HG03354 (cell line): ENCODE measurements around the gene DMRTC2.
"Not testable (repeated sequence)": the region's sequence is repeated elsewhere in the genome, so short reads cannot be mapped to it uniquely, and the experiment has no call there.

ENCODE experiments used
- ATAC-seq: cut with Tn5 transposase; IDR thresholded peaks from one replicate; pipeline ENCODE4 v1.9.1; 2021; ENCODE audit warnings: mild to moderate bottlenecking; ENCODE audit not compliant: unreplicated experiment, poor library complexity, severe bottlenecking

The DMRTC2 gene

GRCh38 chr19:41868989-41869300 is 24.1 kb downstream of the DMRTC2 start:
- no peak for ATAC-seq

GRCh38 chr19:41869374-41869955 is 24.6 kb downstream of the DMRTC2 start:
- no peak for ATAC-seq

- no peak for ATAC-seq
Measured at GRCh38 chr19:41870401-41870873, 25.6 kb downstream of the DMRTC2 start.

- ATAC-seq: peak; percentile 53
Measured at GRCh38 chr19:41871573-41872383, 26.9 kb downstream of the DMRTC2 start.

GRCh38 chr19:41872384-41872774 is 27.5 kb downstream of the DMRTC2 start:
- ATAC-seq: no peak

GRCh38 chr19:41872775-41873647 is 28.2 kb downstream of the DMRTC2 start:
- no peak for ATAC-seq

GRCh38 chr19:41875973-41876372 is 31.1 kb downstream of the DMRTC2 start:
- not testable (repeated sequence) for ATAC-seq

GRCh38 chr19:41876847-41877832 is 32.3 kb downstream of the DMRTC2 start, which contains the start of gene CD79A:
CD79A (plus strand) TSS chr19:41877279; CDS start chr19:41877305, 26 bp downstream.
- ATAC-seq: peak; percentile 77

GRCh38 chr19:41877916-41878905 is 33.4 kb downstream of the DMRTC2 start:
- ATAC-seq: peak; percentile 1

GRCh38 chr19:41879080-41879479 is 34.2 kb downstream of the DMRTC2 start:
- ATAC-seq: no peak

- ATAC-seq: no peak
Measured at GRCh38 chr19:41879670-41880328, 35.0 kb downstream of the DMRTC2 start.

GRCh38 chr19:41880329-41880708 is 35.5 kb downstream of the DMRTC2 start:
- no peak for ATAC-seq

GRCh38 chr19:41882568-41883462 is 38.0 kb downstream of the DMRTC2 start, which contains the start of gene ARHGEF1:
ARHGEF1 (plus strand) TSS chr19:41883184; CDS start chr19:41888083, 4,899 bp downstream.
- peak; percentile 23 for ATAC-seq

- no peak for ATAC-seq
Measured at GRCh38 chr19:41883463-41883820, 38.6 kb downstream of the DMRTC2 start.

- ATAC-seq: peak; percentile 73
Measured at GRCh38 chr19:41883821-41884733, 39.2 kb downstream of the DMRTC2 start.
